HG03025 (cell line): Measurements from ENCODE around the gene CCBE1.
"Not testable (repeated sequence)": the region's sequence is repeated elsewhere in the genome, so short reads cannot be mapped to it uniquely, and the experiment has no call there.

Experiments used
- ATAC-seq: cut with Tn5 transposase; IDR thresholded peaks from one replicate; pipeline ENCODE4 v1.9.1; 2021; ENCODE audit warnings: mild to moderate bottlenecking, moderate library complexity; ENCODE audit not compliant: unreplicated experiment, low FRiP score

CCBE1 gene

GRCh38 chr18:59659508-59660170, 37.6 kb downstream of the CCBE1 start:
- no peak for ATAC-seq

DNA sequence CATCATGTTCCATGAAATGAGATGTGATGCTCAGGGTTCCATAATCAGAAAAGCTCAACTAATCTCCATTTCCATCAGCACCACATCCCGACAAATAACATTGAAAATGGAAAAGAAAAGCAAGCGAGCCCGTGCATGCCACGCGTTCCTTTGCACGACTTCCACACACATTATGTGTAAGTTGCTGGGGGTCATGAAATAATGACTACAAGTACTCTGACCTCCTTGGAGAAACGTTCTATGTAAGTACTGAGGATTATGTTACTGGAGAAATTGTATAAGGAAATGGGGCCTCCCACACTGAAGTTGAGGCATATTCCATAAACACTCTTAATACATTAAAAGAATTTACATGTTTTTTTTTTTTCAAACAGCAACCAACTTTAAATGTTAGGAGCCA, 38.3 kb downstream of the CCBE1 start:
- ATAC-seq = no peak

GRCh38 chr18:59657012-59657411, 40.2 kb downstream of the CCBE1 start:
- no peak for ATAC-seq

- no peak for ATAC-seq
These were observed 40.8 kb downstream of the CCBE1 start for GRCh38 chr18:59656373-59656887.

- no peak for ATAC-seq
These were observed 41.5 kb downstream of the CCBE1 start for GRCh38 chr18:59655676-59656075.

DNA sequence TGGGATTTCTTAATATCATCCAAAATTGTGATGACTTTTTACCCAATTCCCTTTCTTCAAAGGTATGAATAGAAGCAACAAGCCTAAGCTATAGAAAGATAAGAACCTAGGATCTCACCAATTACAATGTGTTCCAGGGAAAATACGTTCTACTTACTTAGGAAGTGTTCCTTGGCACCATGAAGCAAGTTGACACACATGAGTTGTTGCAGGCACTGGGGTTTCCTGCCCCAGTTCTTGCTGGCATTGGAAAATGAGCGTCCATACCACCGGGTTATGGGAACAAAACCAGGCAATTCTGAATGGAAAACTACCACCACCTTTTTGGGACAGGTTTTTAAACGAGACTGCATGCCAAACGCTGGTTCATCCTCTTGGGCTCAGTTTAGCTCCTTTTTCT, 46.2 kb downstream of the CCBE1 start:
- ATAC-seq = no peak

GRCh38 chr18:59650266-59650820, 46.9 kb downstream of the CCBE1 start:
- no peak for ATAC-seq

DNA sequence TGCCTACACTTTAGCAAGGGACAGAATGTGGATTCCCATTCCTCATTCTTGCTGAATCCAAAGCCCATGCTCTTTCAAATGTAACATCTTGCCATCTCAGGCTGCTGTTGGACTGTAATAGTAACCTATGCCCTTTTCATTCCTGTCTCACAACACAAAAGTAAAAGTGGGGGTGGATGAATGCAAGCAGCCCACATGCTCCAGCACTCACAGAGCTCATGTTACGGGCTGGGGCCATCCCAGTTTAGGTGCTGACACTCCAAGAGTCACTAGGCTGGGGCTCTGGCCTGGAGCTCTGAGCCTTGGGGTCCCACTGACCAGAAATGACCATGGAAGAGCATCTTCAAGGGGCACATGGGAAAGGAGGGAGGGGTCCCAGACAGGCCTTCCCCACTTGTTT, 47.6 kb downstream of the CCBE1 start:
- no peak for ATAC-seq

GRCh38 chr18:59648469-59648868, 48.8 kb downstream of the CCBE1 start:
- not testable (repeated sequence) for ATAC-seq

GRCh38 chr18:59646963-59647307, 50.3 kb downstream of the CCBE1 start:
- no peak for ATAC-seq

- ATAC-seq = no peak
These were observed 50.8 kb downstream of the CCBE1 start for GRCh38 chr18:59646228-59646962.

DNA sequence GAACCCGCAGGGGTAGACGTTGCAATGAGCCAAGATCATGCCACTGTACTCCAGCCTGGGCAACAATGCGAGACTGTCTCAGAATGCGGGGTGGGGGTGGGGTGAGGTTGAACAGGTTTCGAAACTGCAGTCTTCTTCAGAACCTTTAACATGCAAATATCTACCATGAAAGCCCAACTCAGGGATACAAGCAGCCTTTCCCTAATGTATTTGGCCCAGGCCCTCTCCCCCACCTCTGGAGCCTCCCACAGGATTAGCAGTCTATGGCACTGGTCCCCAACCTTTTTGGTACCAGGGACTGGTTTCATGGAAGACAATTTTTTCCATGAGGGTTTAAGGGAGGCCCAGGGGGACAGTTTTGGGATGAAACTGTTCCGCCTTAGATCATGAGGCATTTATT, 53.5 kb downstream of the CCBE1 start:
- no peak for ATAC-seq

DNA sequence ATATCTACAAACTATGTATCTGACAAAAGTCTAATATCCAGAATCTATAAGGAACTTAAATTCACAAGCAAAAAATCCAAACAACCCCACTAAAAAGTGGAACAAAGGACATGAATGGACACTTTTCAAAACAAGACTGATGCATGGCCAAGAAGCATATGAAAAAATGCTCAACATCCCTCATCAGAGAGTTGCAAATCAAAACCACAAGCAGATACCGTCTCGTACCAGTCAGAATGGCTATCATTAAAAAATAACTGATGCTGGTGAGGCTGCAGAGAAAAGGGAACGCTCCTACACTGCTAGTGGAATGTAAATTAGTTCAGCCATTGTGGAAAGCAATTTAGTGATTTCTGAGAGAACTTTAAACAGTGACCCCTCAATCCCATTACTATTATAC, 56.5 kb downstream of the CCBE1 start:
- ATAC-seq = no peak

DNA sequence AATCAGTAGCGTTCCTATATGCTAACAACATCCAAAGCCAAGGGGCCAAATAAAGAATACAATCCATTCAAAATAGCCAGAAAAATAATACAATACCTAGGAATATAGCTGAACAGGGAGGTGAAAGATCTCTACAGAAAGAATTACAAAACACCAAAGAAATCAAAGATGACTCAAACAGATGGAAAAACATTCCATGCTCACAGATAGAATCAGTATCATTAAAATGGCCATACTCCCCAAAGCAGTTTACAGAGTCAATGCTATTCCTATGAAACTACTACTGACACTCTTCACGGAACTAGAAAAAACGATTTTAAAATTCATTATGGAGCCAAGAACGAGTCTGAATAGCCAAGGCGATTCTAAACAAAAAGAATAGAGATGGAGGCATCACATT, 57.4 kb downstream of the CCBE1 start:
- ATAC-seq = no peak

GRCh38 chr18:59639136-59639535, 58.1 kb downstream of the CCBE1 start:
- ATAC-seq = no peak

- no peak for ATAC-seq
These were observed 63.2 kb downstream of the CCBE1 start for GRCh38 chr18:59633961-59634485.

- no peak for ATAC-seq
These were observed 63.9 kb downstream of the CCBE1 start for GRCh38 chr18:59633317-59633716.

GRCh38 chr18:59631583-59632181, 65.5 kb downstream of the CCBE1 start:
- no peak for ATAC-seq

- no peak for ATAC-seq
These were observed 67.3 kb downstream of the CCBE1 start for GRCh38 chr18:59629894-59630293.

- ATAC-seq = no peak
These were observed 68.2 kb downstream of the CCBE1 start for GRCh38 chr18:59628995-59629394.

GRCh38 chr18:59627414-59627813, 69.8 kb downstream of the CCBE1 start:
- no peak for ATAC-seq
